ENCODE data around the gene CNBP.
"Not testable (repeated sequence)": the region's sequence is repeated elsewhere in the genome, so short reads cannot be mapped to it uniquely, and the experiment has no call there.

Gene CNBP

DNA sequence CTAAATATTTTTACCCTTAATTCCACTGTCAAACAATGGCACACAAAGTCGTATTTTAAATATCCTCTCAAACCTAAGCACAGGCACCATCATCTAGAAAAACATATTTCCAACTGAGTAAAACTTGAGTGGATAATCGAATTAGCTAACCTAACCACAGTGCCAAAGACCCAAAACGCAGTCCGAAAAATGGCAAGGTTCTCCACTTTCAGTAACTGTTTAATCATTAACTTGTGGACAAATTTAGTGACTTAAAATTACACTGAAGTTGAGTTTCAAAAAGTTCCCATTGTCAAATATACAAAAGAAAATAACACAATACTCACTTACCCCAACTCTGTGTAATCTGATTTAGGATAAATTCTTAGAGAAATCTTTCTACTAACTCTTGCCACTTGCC lies 10.0 kb downstream of the CNBP start:
- Histone ChIP-seq H3K79me1 (ENCODE audit: low read depth, low read length) (peaks cover 5% of the 10 kb centered on the region), H3K9ac (ENCODE audit: low read depth, low read length, poor library complexity) (no peak overlapping the region), H3K4me2 (ENCODE audit: insufficient read depth, low read length, poor library complexity, severe bottlenecking) (no peak overlapping the region), H3K27ac (replicated peaks; ENCODE audit: low read length) (no peak overlapping the region), H2AK5ac (ENCODE audit: low read depth, low read length) (no peak overlapping the region), H4K8ac (ENCODE audit: low read depth, low read length) (no peak overlapping the region), H3K36me3 (replicated peaks in 1 of 2; ENCODE audit: control insufficient read depth in 2 of 2, insufficient read depth in 2 of 2, low read length in 2 of 2) (peaks cover 21 to 94% of the 10 kb centered on the region in 2 donors), H3K4ac (ENCODE audit: low read length) (no peak overlapping the region), H3K14ac (ENCODE audit: low read length) (no peak overlapping the region), H3K23ac (ENCODE audit: low read depth, low read length, poor library complexity) (no peak overlapping the region), H2BK120ac (ENCODE audit: low read depth, low read length) (no peak overlapping the region), H3K18ac (ENCODE audit: low read length) (no peak overlapping the region), H2BK12ac (ENCODE audit: low read length) (no peak overlapping the region), H2BK15ac (ENCODE audit: low read length) (no peak overlapping the region), H3K9me3 (replicated peaks in 1 of 2; ENCODE audit: control insufficient read depth in 2 of 2, insufficient read depth in 1 of 2, low read depth in 1 of 2, low read length in 2 of 2) (peaks cover 0 to 4% of the 10 kb centered on the region in 2 donors), H3K4me1 (ENCODE audit: control insufficient read depth in 2 of 2, insufficient read depth in 1 of 2, low read depth in 1 of 2, low read length in 2 of 2) (no peaks in the 10 kb centered on the region), H2BK5ac (ENCODE audit: low read length) (no peak overlapping the region), H4K91ac (ENCODE audit: low read depth, low read length, poor library complexity) (no peak overlapping the region), H3K27me3 (ENCODE audit: control insufficient read depth in 3 of 3, insufficient read depth in 3 of 3, low read depth in 1 of 3, low read length in 3 of 3) (no peaks in the 10 kb centered on the region), H2AFZ (ENCODE audit: low read length) (no peak overlapping the region), H3K4me3 (ENCODE audit: low read length in 2 of 2) (no peak overlapping the region)
- 100% methylated on average over 1 of the region's 4 CpGs; no CpG with 5 or more reads in 1 of the 2 donors for WGBS, 2 donors (ENCODE audit: extremely low coverage in 2 of 2, insufficient read length in 2 of 2, insufficient replicate concordance in 1 of 2)
- DNase-seq (ENCODE audit: low spot score): no peak

DNA sequence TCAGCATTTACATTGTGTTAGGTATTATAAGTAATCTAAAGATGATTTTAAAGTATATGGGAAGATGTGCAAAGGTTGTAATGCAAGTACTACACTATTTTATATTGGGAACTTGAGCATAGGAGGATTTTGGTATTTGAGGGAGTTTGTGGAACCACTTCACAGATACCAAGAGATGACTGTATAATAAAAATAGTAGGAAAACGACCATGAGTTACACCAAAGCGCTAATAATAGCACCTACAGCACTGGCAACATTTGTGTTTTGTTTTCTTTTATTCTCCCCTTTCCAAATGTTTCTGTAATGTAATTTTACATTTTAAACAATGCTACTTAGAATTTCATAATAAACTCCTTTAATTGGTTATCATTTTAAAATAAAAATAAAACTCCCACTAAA lies 10.5 kb downstream of the CNBP start:
- H3K4ac ChIP-seq (ENCODE audit: low read length): no peak overlapping the region
- H3K4me3 ChIP-seq (ENCODE audit: low read length in 2 of 2): no peak overlapping the region
- H2BK5ac ChIP-seq (ENCODE audit: low read length): no peak overlapping the region
- H4K8ac ChIP-seq (ENCODE audit: low read depth, low read length): no peak overlapping the region
- no peaks in the 10 kb centered on the region for H3K27me3 ChIP-seq (ENCODE audit: control insufficient read depth in 3 of 3, insufficient read depth in 3 of 3, low read depth in 1 of 3, low read length in 3 of 3)
- H3K9ac ChIP-seq (ENCODE audit: low read depth, low read length, poor library complexity): no peak overlapping the region
- WGBS, 2 donors (ENCODE audit: extremely low coverage in 2 of 2, insufficient read length in 2 of 2, insufficient replicate concordance in 1 of 2): no CpG with 5 or more reads among the region's 2 CpGs
- H2AK5ac ChIP-seq (ENCODE audit: low read depth, low read length): no peak overlapping the region
- no peak for DNase-seq (ENCODE audit: low spot score)
- H3K4me2 ChIP-seq (ENCODE audit: insufficient read depth, low read length, poor library complexity, severe bottlenecking): no peak overlapping the region
- H4K91ac ChIP-seq (ENCODE audit: low read depth, low read length, poor library complexity): no peak overlapping the region
- H2BK12ac ChIP-seq (ENCODE audit: low read length): no peak overlapping the region
- peaks cover 18 to 90% of the 10 kb centered on the region in 2 donors for H3K36me3 ChIP-seq (replicated peaks in 1 of 2; ENCODE audit: control insufficient read depth in 2 of 2, insufficient read depth in 2 of 2, low read length in 2 of 2)
- H3K4me1 ChIP-seq (ENCODE audit: control insufficient read depth in 2 of 2, insufficient read depth in 1 of 2, low read depth in 1 of 2, low read length in 2 of 2): no peaks in the 10 kb centered on the region
- no peak overlapping the region for H3K14ac ChIP-seq (ENCODE audit: low read length)
- H3K27ac ChIP-seq (replicated peaks; ENCODE audit: low read length): no peak overlapping the region
- H3K9me3 ChIP-seq (replicated peaks in 1 of 2; ENCODE audit: control insufficient read depth in 2 of 2, insufficient read depth in 1 of 2, low read depth in 1 of 2, low read length in 2 of 2): peaks cover 0 to 4% of the 10 kb centered on the region in 2 donors
- peaks cover 5% of the 10 kb centered on the region for H3K79me1 ChIP-seq (ENCODE audit: low read depth, low read length)
- no peak overlapping the region for H2AFZ ChIP-seq (ENCODE audit: low read length)
- H3K23ac ChIP-seq (ENCODE audit: low read depth, low read length, poor library complexity): no peak overlapping the region
- no peak overlapping the region for H2BK15ac ChIP-seq (ENCODE audit: low read length)
- H3K18ac ChIP-seq (ENCODE audit: low read length): no peak overlapping the region
- H2BK120ac ChIP-seq (ENCODE audit: low read depth, low read length): no peak overlapping the region

DNA sequence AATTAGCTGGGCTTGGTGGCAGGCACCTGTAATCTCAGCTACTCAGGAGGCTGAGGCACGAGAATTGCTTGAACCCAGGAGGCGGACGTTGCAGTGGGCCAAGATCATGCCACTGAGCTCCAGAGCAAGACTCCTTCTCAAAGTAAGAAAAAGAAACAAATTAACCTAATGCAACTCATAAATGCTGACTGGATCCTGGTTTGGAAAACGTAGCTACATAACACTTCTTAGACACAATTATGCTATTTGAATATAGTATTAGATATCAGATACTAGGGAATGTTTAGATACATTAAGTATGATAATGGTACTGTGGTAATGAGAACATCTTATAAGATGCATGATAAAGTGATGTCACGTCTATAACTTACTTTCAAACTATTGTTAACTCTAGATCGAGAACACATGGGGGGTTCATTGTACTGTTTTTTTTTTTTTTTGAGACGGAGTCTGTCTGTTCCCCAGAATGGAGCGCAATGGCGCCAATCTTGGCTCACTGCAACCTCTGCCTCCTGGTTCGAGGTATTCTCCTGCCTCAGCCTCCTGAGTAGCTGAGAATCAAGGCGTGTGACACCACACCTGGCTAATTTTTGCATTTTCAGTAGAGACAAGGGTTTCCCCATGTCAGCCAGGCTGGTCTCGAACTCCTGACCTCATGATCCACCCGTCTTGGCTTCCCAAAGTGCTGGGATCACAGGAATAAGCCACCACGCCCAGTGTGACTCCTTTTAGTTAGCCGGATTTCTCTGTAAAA lies 16.9 kb downstream of the CNBP start:
- Histone ChIP-seq H3K14ac (ENCODE audit: low read length) (no peak overlapping the region), H3K9me3 (replicated peaks in 1 of 2; ENCODE audit: control insufficient read depth in 2 of 2, insufficient read depth in 1 of 2, low read depth in 1 of 2, low read length in 2 of 2) (peaks cover 0 to 4% of the 10 kb centered on the region in 2 donors), H2BK120ac (ENCODE audit: low read depth, low read length) (no peak overlapping the region), H3K4me3 (ENCODE audit: low read length in 2 of 2) (no peak overlapping the region), H3K79me1 (ENCODE audit: low read depth, low read length) (peaks cover 5% of the 10 kb centered on the region), H4K91ac (ENCODE audit: low read depth, low read length, poor library complexity) (no peak overlapping the region), H2BK12ac (ENCODE audit: low read length) (no peak overlapping the region), H3K9ac (ENCODE audit: low read depth, low read length, poor library complexity) (no peak overlapping the region), H2AK5ac (ENCODE audit: low read depth, low read length) (no peak overlapping the region), H2BK5ac (ENCODE audit: low read length) (no peak overlapping the region), H3K18ac (ENCODE audit: low read length) (no peak overlapping the region), H3K4me1 (ENCODE audit: control insufficient read depth in 2 of 2, insufficient read depth in 1 of 2, low read depth in 1 of 2, low read length in 2 of 2) (peaks cover 0 to 4% of the 10 kb centered on the region in 2 donors), H2AFZ (ENCODE audit: low read length) (no peak overlapping the region), H3K36me3 (replicated peaks in 1 of 2; ENCODE audit: control insufficient read depth in 2 of 2, insufficient read depth in 2 of 2, low read length in 2 of 2) (peaks cover 26 to 57% of the 10 kb centered on the region in 2 donors), H4K8ac (ENCODE audit: low read depth, low read length) (no peak overlapping the region), H3K4ac (ENCODE audit: low read length) (no peak overlapping the region), H3K27ac (replicated peaks; ENCODE audit: low read length) (no peak overlapping the region), H3K27me3 (ENCODE audit: control insufficient read depth in 3 of 3, insufficient read depth in 3 of 3, low read depth in 1 of 3, low read length in 3 of 3) (no peaks in the 10 kb centered on the region), H3K4me2 (ENCODE audit: insufficient read depth, low read length, poor library complexity, severe bottlenecking) (no peak overlapping the region), H2BK15ac (ENCODE audit: low read length) (no peak overlapping the region), H3K23ac (ENCODE audit: low read depth, low read length, poor library complexity) (no peak overlapping the region)
- DNase-seq (ENCODE audit: low spot score): no peak
- no CpG with 5 or more reads among the region's 15 CpGs for WGBS, 2 donors (ENCODE audit: extremely low coverage in 2 of 2, insufficient read length in 2 of 2, insufficient replicate concordance in 1 of 2)

- not testable (repeated sequence) for H3K79me1 ChIP-seq (ENCODE audit: low read depth, low read length); H3K14ac ChIP-seq (ENCODE audit: low read length); H3K4me1 ChIP-seq (ENCODE audit: control insufficient read depth in 2 of 2, insufficient read depth in 1 of 2, low read depth in 1 of 2, low read length in 2 of 2); H3K27ac ChIP-seq (replicated peaks; ENCODE audit: low read length); H4K8ac ChIP-seq (ENCODE audit: low read depth, low read length); H3K23ac ChIP-seq (ENCODE audit: low read depth, low read length, poor library complexity); H2BK12ac ChIP-seq (ENCODE audit: low read length); H4K91ac ChIP-seq (ENCODE audit: low read depth, low read length, poor library complexity); H3K9ac ChIP-seq (ENCODE audit: low read depth, low read length, poor library complexity); H3K4ac ChIP-seq (ENCODE audit: low read length); H2BK120ac ChIP-seq (ENCODE audit: low read depth, low read length); H3K27me3 ChIP-seq (ENCODE audit: control insufficient read depth in 3 of 3, insufficient read depth in 3 of 3, low read depth in 1 of 3, low read length in 3 of 3); H2AFZ ChIP-seq (ENCODE audit: low read length); H3K18ac ChIP-seq (ENCODE audit: low read length); H2AK5ac ChIP-seq (ENCODE audit: low read depth, low read length); H3K4me2 ChIP-seq (ENCODE audit: insufficient read depth, low read length, poor library complexity, severe bottlenecking); H2BK5ac ChIP-seq (ENCODE audit: low read length); H3K4me3 ChIP-seq (ENCODE audit: low read length in 2 of 2); H3K9me3 ChIP-seq (replicated peaks in 1 of 2; ENCODE audit: control insufficient read depth in 2 of 2, insufficient read depth in 1 of 2, low read depth in 1 of 2, low read length in 2 of 2); DNase-seq (ENCODE audit: low spot score); H2BK15ac ChIP-seq (ENCODE audit: low read length)
- WGBS, 2 donors (ENCODE audit: extremely low coverage in 2 of 2, insufficient read length in 2 of 2, insufficient replicate concordance in 1 of 2): no CpG with 5 or more reads among the region's 8 CpGs
- H3K36me3 ChIP-seq (replicated peaks in 1 of 2; ENCODE audit: control insufficient read depth in 2 of 2, insufficient read depth in 2 of 2, low read length in 2 of 2): peaks cover 18 to 45% of the 10 kb centered on the region in 2 donors
These were observed 18.1 kb downstream of the CNBP start for GRCh38 chr3:129165594-129165993.

Measured in neuronal stem cell (in vitro differentiated cells).